HG03439 (cell line): ENCODE data around the gene DPPA4.
"Not testable (repeated sequence)": the region's sequence is repeated elsewhere in the genome, so short reads cannot be mapped to it uniquely, and the experiment has no call there.

Experiments
- ATAC-seq: cut with Tn5 transposase; IDR thresholded peaks from one replicate; pipeline ENCODE4 v1.9.1; 2021; ENCODE audit warnings: mild to moderate bottlenecking, moderate library complexity; ENCODE audit not compliant: unreplicated experiment

The DPPA4 gene, protein sequence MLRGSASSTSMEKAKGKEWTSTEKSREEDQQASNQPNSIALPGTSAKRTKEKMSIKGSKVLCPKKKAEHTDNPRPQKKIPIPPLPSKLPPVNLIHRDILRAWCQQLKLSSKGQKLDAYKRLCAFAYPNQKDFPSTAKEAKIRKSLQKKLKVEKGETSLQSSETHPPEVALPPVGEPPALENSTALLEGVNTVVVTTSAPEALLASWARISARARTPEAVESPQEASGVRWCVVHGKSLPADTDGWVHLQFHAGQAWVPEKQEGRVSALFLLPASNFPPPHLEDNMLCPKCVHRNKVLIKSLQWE

DNA sequence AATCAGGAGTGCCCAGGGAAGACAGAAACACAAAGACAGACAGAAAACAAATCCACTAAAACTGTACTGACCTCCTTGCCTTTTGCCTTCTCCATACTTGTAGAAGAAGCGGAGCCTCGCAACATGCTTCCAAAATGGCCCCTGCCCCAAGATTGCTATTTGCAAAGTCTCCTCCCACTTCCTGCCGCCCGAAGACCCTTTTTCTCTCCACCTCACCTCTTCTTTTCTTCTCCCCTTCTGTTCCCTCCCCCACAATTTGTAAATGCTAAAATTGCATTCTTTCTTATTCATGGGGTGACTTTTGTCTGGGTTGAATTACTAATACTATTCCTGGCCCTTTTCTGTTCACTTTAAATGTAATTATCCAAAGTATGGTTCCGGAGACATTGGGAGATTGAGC is at the start of gene DPPA4:
Gene DPPA4, minus strand, starts transcription at position 154 of the 400 bp plus-strand sequence. Its CDS starts 29 bp downstream, at position 125.
- no peak for ATAC-seq

DNA sequence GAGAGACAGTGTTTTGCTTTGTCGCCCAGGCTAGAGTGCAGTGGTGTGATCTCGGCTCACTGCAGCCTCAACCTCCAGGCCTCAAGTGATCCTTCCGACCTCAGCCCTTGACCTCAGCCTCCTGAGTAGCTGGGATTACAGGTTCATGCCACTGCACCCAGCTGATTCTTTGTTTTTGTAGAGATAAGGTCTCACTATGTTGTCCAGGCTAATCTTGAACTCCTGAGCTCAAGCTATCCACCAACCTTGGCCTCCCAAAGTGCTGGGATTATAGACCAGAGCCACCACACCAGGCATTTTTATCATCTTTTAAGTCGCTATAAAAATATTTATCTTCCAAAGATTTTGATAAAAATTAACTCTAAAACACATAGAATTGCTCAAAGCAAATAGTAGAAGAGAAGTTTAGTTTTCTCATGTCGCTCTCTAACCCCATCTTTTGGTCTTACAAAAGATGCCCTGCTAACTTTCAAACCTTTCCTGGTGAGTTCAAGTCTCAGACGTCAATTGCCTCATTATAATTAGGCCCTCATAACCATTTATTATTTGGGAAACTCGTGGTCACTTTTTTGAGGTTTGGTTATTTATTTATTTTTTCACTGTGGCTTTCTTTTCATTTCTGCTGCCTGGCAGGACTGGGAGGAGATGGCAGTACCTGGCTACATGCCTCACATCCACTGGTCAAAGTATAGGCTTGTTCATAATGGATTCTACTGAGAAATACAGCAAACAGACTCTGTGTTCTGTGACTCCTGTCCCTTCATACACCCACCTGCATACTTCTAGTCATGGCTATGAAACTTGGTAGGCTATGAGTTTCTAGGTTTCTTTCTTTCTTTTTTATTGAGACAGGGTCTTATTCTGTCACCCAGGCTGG is 48.3 kb upstream of the DPPA4 start:
- ATAC-seq = no peak

DNA sequence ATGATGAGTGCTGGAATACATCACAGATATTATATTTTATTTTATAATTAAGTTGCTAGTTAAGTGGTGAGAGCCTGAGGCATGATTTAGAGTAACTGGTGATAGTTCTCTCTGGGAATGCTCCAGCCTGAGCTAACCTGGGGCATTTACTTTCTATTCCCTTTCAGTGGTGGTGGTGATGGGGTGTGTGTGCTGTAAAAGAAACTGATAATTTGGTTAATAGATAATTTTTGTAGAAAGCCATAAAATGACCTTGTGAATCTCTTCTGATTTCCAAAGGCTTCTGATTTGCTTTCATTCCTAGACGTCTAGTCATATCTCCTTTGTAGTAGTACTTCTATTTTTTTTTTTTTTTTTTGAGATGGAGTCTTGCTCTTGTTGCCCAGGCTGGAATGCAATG is 46.8 kb upstream of the DPPA4 start:
- no peak for ATAC-seq

DNA sequence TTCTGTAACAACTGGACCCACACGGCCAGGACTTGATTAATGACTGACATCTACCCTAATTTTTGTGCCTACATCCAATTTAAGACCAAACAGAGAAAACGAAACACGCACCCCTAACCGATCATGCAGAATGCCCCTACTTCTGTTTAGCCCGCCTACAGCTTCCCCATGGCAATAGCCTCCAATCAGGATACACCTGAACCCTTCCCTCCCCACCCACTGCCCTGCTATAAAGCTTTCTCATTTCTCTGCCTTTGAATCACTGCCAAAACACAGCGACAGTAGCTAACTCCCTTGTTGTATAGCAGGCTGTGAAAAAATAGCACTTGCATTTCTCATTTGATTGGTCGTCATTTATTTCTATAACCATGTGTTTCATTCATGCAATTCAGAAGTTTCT is 45.2 kb upstream of the DPPA4 start:
- no peak for ATAC-seq

DNA sequence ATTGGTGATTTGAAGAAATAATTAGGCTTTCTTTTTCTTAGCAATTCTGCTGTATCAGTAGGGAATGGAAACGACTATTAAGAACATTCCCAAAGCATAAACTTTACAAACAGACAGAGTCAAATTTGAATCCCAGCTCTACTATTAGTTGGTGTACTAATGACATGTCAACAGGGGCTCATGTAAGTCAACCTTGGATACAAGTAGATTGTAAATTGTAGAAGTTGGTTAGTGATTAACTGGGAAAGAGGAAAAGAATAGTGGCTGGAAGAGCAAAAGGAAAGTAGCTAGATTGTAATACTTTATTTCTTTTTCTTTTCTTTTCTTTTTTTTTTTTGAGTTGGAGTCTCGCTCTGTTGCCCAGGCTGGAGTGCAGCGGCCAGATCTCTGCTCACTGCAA is 38.6 kb upstream of the DPPA4 start:
- ATAC-seq = no peak

DNA sequence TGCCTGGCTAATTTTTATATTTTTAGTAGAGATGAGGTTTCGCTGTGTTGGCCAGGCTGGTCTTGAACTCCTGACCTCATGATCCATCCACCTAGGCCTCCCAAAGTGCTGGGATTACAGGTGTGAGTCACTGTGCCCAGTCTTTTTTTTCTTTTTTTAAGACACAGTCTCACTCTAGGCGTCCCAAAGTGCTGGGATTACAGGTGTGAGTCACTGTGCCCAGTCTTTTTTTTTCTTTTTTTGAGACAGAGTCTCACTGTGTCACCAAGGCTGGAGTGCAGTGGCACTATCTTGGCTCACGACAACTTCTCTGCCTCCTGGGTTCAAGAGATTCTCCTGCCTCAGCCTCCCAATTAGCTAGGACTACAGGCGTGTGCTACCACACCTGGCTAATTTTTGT is 37.1 kb upstream of the DPPA4 start:
- ATAC-seq = not testable (repeated sequence)

DNA sequence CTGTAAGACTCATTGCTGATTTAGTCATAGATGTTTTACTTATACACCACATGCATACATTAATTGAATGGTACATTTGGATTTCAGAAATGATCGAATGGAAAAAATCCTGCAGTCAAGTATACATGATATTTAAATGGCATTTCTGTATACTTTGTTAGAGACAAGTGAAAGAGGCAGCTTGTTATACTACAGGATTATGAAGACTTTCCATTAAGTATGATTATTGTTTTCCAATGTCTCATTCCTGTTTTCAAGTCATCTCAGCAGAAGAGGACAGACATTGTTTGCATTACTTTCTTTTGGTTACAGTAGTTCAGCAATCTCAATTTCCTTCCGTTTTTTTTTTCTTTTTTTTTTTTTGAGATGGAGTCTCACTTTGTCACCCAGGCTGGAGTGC is 36.6 kb upstream of the DPPA4 start:
- no peak for ATAC-seq

DNA sequence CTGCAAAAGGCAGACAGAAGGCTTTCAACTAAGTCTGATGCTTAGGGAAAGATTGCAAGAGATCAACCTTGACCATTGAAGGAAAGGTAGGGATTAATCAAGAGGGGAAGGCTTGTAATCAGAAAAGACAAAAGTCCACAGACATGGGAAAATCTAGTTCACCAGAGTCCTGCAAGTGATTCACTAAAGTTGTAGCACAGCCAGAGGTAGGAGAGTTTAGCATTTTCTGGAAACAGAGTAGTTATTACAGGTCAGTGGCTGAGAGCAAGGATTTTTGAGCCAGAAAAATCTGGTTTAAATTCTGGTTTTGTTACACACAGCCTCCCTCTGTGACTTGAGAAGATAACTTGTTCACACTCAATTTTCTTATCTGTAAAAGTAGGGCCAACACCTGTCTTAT is 35.3 kb upstream of the DPPA4 start:
- no peak for ATAC-seq

DNA sequence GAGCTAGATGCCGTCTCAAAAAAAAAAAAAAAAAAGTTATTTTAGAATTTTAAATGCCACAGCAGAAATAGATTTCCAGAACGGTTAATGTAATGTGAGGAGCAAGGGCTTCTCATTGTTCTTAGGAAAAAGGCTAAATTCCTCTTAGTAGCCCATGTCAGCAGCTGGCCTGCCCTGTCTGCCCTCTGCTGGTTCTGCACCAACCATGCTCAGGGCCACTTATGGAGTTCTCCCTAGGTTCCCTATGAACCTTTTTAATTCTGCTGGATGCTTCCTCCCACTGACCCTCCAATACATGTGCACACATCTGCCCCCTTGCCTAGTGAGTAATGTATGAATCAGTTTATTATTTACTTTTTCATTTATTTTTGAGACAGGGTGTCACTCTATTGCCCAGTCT is 32.2 kb upstream of the DPPA4 start:
- ATAC-seq = no peak

DNA sequence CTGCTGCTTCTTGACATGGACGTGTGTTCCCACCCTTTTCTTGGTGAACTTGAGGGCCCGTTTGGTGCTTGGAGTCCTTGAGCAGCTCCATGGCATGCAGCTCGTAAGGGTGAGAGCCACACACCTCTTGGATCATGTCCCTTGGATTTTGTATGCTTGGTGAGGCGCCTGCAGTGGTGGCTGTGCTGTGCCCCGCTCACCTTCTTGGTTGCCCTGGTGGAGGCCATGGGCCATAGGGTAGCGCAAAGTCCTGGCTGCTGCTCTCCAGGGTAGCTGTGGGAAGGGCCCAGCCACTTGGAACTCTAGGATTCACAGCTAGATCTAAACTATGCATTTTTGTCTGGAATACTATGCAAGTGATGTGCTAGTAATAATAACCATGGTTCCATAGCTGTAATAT is 26.7 kb upstream of the DPPA4 start:
- no peak for ATAC-seq

DNA sequence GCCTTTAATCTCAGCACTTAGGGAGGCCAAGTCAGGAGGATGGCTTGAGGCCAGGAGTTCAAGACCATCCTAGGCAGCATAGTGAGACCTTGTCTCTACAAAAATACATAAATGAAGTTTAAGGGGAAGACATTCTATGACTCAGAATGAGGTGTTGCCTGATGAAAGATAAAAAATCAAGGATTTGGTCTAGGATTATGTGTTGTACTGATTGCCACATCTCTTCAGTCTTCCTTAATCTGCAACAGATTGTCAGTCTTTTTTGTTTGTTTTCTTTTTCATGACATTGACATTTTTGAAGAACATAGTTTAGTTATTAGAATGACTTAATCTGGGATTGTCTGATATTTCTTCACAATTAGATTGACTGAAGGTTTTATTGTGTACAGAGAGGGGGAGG is 26.3 kb upstream of the DPPA4 start:
- ATAC-seq = no peak

DNA sequence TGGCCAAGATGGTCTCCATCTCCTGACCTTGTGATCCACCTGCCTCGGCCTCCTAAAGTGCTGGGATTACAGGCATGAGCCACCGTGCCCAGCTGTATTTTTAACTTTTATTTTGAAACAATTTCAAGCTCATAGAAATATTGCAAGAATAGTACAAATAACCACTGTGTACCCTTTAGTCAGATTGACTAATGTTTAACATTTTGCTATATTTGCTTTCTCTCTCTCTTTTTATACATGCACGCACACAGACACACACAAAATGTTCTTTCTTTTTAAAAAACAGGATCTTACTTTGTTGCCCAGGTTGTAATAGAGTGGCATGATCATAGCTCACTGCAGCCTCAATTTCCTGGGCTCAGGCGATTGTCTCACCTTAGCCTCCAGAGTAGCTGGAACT is 25.5 kb upstream of the DPPA4 start:
- ATAC-seq = no peak

DNA sequence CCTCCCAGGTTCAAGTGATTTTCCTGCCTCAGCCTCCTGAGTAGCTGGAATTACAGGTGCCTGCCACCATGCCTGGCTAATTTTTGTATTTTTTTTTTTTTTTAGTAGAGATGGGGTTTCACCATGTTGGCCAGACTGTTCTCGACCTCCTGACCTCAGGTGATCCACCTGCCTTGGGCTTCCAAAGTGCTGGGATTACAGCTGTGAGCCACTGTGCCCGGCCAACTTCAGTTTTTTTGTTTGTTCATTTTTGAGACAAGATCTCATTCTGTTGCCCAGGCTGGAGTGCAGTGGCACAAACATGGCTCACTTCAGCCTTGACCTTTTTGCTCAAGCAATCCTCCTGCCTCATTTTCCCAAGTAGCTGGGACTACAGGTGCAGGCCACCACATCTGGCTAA is 21.5 kb upstream of the DPPA4 start:
- not testable (repeated sequence) for ATAC-seq

DNA sequence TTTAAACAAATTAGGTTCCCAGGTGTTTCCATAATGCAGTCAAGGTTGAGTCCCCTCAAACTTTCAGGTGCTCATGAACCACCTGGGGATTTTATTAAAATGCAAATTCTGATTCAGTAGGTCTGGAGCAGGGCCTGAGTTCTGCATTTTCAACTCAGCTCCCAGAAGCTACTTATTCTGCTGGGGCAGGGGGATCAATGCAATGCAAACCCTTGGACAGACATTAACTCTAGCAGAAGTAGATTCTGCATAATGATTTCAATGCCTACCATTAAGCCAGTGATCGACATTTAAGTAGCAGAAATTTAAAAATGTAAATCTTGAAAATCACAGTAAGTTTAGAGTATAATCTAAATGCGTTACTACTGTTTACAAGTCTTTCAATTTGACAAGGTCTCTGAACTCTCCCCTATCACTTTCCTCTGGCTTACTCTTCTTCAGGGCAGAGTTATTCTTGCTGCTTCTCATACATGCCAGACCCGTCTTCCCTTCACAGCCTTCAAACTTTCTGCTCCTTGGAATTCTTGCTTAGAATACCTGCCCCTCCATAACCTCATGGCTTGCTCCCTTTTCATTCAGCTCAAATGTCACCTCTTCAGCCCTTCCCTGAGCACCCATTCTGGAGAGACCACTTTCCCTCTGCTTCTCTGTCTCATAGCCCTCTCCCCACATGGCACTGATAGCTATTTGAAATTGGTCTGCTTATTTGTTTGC is 19.3 kb upstream of the DPPA4 start:
- ATAC-seq = no peak

DNA sequence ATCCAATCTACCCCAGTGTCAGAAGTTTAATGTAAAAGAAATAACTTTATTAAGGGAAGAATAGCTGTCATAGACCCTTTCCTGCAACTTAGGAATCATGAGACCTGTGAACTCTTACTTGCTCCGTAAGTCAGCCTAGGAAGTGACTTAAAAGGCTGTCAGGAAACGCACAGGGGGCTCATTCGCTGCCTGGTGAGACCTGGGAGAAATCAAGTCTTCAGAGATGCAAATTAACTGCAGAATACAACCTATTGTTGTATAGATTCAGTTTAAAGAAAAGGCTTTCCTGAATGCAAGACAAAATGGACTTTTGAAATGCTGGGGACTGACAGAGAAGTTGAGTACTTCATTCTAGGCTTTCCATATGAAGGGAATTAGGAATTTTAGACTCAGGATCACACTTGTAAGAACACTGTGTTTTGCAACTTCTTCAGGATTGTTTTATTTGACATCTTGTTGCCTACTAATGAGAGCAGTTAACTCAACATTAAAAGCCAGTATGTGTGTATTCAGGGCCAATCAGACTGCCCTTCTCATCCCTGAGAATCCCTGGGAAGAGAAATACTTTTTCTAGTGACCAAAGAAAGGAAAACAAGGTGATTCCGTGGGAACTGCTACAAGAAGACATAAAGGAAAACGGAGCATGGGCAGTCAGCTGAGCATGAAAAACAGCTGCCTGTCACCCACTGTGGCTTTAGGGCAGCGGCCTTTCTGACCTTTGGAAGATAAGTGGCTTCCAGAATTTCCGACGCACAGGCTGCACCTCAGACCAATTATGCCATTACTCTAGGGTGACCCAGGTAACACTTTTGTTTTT is 18.5 kb upstream of the DPPA4 start:
- ATAC-seq = no peak

DNA sequence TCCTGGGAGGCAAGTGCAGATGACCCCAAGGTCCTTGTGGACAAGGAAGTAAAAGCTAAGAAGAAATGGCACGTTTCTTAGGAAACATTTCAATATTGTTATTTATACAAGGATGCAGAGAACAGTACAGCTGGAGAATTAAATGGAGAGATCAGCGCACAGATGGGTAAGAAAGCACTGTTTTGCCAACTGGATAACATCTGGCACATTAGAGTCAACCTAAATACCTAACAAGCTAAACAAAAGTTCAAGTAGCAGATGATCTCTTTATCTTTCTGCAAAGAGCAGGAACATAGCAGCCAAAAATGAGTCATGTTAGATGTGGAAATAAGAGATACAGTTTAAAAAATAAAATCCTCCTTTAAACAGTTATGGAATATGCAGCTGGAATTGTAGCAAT is 15.7 kb upstream of the DPPA4 start:
- ATAC-seq = no peak

DNA sequence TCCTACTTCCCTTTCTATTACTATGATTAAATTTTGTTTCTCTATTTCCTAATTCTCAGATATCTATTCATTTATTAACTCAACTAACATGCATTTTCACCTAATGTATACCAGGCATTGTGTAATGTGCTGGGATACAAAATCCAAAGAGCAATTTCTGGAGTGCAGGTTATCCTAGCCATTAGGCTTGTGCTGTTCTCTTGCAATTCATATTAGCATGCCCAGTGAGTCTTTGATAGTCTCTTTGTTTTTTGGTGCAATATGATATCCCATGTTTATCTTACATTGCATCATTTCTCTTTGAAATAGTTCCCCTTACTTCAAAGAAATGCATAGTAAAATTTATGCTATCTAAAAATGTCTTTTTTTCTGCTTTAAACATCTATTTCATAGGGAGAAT is 13.9 kb upstream of the DPPA4 start:
- no peak for ATAC-seq

DNA sequence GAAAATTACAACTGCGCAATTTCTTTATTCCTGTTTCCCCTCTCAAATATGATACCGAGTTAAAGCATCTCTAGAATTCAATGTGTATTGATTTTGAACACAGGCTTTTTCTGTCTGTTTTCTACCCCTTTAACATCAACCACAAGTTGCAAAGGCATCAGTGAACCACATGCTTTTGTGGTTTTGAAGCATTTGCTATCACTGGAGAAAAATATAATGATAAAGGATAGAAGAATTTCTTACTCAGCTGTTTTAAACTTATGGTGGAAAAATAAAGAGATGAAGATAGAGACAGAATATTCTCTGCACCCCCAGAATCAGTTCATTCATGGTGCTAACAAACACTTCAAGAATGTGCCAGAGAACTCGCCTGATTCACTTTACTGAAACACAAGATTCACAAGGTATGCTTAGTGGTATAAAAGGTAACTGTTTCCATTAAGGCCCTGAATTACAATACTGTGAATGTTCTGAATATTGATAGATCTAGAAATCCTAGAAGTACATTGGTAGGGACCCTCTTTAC is 9.5 kb upstream of the DPPA4 start:
- no peak for ATAC-seq

DNA sequence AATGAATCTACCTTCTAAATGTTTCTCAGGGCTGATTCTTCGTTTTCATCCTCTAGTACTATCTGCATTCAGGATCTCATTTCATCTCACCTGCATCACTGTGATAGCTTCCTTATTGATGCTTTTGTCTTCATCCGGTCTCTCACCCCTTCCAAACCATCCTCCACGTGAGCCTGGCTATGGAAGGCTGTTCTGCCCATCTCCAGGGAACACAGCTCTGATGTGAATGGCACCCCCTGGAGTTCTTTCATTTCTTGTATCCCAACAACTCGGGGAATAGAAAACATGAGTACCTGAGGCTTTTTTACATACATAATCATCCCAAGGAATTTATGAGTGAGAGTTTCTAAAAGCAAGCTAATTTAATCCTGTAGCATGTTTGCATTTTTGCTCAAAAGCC is 8.8 kb upstream of the DPPA4 start:
- ATAC-seq = no peak
